ENCODE results near the gene GABRB1.

GABRB1 gene

GRCh38 chr4:47075262-47075661 is 43.9 kb downstream of the GABRB1 start:
- H3K4me2 ChIP-seq (ENCODE audit: low read length) = no peak overlapping the region
- H3K79me2 ChIP-seq (ENCODE audit: insufficient read depth, low read length) = no peaks in the 10 kb centered on the region
- H3K9me3 ChIP-seq (ENCODE audit: low read length) = no peaks in the 10 kb centered on the region
- H3K27ac ChIP-seq (ENCODE audit: low read depth, low read length, poor library complexity, severe bottlenecking) = no peak overlapping the region
- no peaks in the 10 kb centered on the region for H4K20me1 ChIP-seq (ENCODE audit: insufficient read depth, low read length)
- no peak overlapping the region for H3K4me3 ChIP-seq (ENCODE audit: low read depth, low read length, poor library complexity, severe bottlenecking)
- H3K9me2 ChIP-seq (ENCODE audit: low read depth, low read length) = no peaks in the 10 kb centered on the region
- H3K9ac ChIP-seq (ENCODE audit: low read length) = no peak overlapping the region
- H3F3A ChIP-seq (ENCODE audit: insufficient read depth, low read length) = no peaks in the 10 kb centered on the region
- no peak for TF ChIP-seq EZH2 (IDR thresholded peaks at IDR 0.05; ENCODE audit: borderline replicate concordance, low read length)
- TF ChIP-seq, protein P1, sequence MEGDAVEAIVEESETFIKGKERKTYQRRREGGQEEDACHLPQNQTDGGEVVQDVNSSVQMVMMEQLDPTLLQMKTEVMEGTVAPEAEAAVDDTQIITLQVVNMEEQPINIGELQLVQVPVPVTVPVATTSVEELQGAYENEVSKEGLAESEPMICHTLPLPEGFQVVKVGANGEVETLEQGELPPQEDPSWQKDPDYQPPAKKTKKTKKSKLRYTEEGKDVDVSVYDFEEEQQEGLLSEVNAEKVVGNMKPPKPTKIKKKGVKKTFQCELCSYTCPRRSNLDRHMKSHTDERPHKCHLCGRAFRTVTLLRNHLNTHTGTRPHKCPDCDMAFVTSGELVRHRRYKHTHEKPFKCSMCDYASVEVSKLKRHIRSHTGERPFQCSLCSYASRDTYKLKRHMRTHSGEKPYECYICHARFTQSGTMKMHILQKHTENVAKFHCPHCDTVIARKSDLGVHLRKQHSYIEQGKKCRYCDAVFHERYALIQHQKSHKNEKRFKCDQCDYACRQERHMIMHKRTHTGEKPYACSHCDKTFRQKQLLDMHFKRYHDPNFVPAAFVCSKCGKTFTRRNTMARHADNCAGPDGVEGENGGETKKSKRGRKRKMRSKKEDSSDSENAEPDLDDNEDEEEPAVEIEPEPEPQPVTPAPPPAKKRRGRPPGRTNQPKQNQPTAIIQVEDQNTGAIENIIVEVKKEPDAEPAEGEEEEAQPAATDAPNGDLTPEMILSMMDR (IDR thresholded peaks at IDR 0.05; ENCODE audit: low read length) = no peak
- H3K27me3 ChIP-seq (ENCODE audit: insufficient read depth, low read length) = no peaks in the 10 kb centered on the region
- H3K36me3 ChIP-seq (ENCODE audit: insufficient read depth, low read length) = no peaks in the 10 kb centered on the region
- no peak overlapping the region for H2AFZ ChIP-seq (ENCODE audit: low read length)
- H3K4me1 ChIP-seq (ENCODE audit: insufficient read depth, low read length, severe bottlenecking) = no peaks in the 10 kb centered on the region

DNA sequence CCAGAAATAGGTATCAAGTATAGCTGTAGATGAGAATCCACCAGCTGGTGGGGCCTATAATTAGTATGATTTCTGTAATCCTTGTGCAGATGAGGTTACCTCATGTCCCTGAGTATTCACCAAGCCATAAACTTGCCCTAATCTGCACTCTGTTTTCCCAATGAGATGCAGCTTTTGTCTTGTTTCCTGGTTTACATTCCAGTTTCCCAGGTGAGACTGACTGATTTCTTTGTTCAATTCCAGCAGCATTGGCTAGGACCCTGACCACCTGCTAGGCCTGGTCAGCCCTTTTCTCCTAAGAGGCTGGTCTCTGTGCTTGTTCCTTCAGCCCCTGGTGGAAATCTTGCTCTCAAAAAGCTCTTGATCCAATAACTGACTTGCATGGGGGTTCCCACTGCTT is 44.6 kb downstream of the GABRB1 start:
- H3K9ac ChIP-seq (ENCODE audit: low read length) = no peak overlapping the region
- no peaks in the 10 kb centered on the region for H3K4me1 ChIP-seq (ENCODE audit: insufficient read depth, low read length, severe bottlenecking)
- H4K20me1 ChIP-seq (ENCODE audit: insufficient read depth, low read length) = no peaks in the 10 kb centered on the region
- no peaks in the 10 kb centered on the region for H3K9me3 ChIP-seq (ENCODE audit: low read length)
- H3K4me2 ChIP-seq (ENCODE audit: low read length) = no peak overlapping the region
- no peaks in the 10 kb centered on the region for H3K79me2 ChIP-seq (ENCODE audit: insufficient read depth, low read length)
- H3K36me3 ChIP-seq (ENCODE audit: insufficient read depth, low read length) = no peaks in the 10 kb centered on the region
- no peaks in the 10 kb centered on the region for H3K27me3 ChIP-seq (ENCODE audit: insufficient read depth, low read length)
- TF ChIP-seq, protein P1 (IDR thresholded peaks at IDR 0.05; ENCODE audit: low read length) = no peak
- no peak for TF ChIP-seq EZH2 (IDR thresholded peaks at IDR 0.05; ENCODE audit: borderline replicate concordance, low read length)
- H3F3A ChIP-seq (ENCODE audit: insufficient read depth, low read length) = no peaks in the 10 kb centered on the region
- no peaks in the 10 kb centered on the region for H3K9me2 ChIP-seq (ENCODE audit: low read depth, low read length)
- H3K4me3 ChIP-seq (ENCODE audit: low read depth, low read length, poor library complexity, severe bottlenecking) = no peak overlapping the region
- no peak overlapping the region for H3K27ac ChIP-seq (ENCODE audit: low read depth, low read length, poor library complexity, severe bottlenecking)
- H2AFZ ChIP-seq (ENCODE audit: low read length) = no peak overlapping the region

DNA sequence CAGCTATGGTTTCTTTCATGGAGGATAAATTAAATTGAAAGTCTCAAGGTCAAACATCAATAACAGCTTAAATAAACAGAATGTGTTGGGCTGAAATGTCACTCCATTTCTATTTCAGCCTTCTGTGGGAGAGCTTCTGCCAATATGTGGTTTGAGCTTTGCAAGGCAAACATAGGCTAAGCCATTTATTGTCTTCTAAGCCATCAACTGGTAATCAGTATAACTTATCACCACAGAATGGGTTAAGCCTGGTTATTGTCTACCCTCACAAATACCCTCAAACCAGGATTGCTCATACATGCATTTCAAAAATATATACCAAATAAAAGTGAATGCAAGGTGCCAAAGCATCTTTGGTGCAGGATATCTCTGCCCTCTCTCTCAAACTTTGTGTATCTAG is 52.7 kb downstream of the GABRB1 start:
- no peaks in the 10 kb centered on the region for H4K20me1 ChIP-seq (ENCODE audit: insufficient read depth, low read length)
- no peak overlapping the region for H3K4me3 ChIP-seq (ENCODE audit: low read depth, low read length, poor library complexity, severe bottlenecking)
- H3K9me3 ChIP-seq (ENCODE audit: low read length) = no peaks in the 10 kb centered on the region
- H3K4me2 ChIP-seq (ENCODE audit: low read length) = no peak overlapping the region
- no peaks in the 10 kb centered on the region for H3K9me2 ChIP-seq (ENCODE audit: low read depth, low read length)
- no peaks in the 10 kb centered on the region for H3K4me1 ChIP-seq (ENCODE audit: insufficient read depth, low read length, severe bottlenecking)
- H3K27ac ChIP-seq (ENCODE audit: low read depth, low read length, poor library complexity, severe bottlenecking) = no peak overlapping the region
- H3K27me3 ChIP-seq (ENCODE audit: insufficient read depth, low read length) = no peaks in the 10 kb centered on the region
- H2AFZ ChIP-seq (ENCODE audit: low read length) = no peak overlapping the region
- no peak overlapping the region for H3K9ac ChIP-seq (ENCODE audit: low read length)
- H3F3A ChIP-seq (ENCODE audit: insufficient read depth, low read length) = no peaks in the 10 kb centered on the region
- TF ChIP-seq EZH2 (IDR thresholded peaks at IDR 0.05; ENCODE audit: borderline replicate concordance, low read length) = no peak
- TF ChIP-seq, protein P1 (IDR thresholded peaks at IDR 0.05; ENCODE audit: low read length) = no peak
- no peaks in the 10 kb centered on the region for H3K36me3 ChIP-seq (ENCODE audit: insufficient read depth, low read length)
- H3K79me2 ChIP-seq (ENCODE audit: insufficient read depth, low read length) = no peaks in the 10 kb centered on the region
